ENCODE measurements around the gene POTEM.
"Not testable (repeated sequence)": the region's sequence is repeated elsewhere in the genome, so short reads cannot be mapped to it uniquely, and the experiment has no call there.

The POTEM gene

GRCh38 chr14:19038060-19038664 lies 70.9 kb downstream of the POTEM start:
- not testable (repeated sequence) for DNase-seq

- DNase-seq, result not testable (repeated sequence)
Measured at GRCh38 chr14:19038785-19039184, 71.6 kb downstream of the POTEM start.

- DNase-seq, result not testable (repeated sequence)
Measured at GRCh38 chr14:19043384-19043783, 76.2 kb downstream of the POTEM start.
